ENCODE measurements around the gene ARHGEF4. TPM values are rescaled to one million over a fixed set of nuclear protein-coding genes. Genes with fewer than 3 reads are reported as not detected.
A peak's percentile ranks its signal among the peaks of the same experiment; 100 is the strongest.

ARHGEF4 gene
- polyA plus RNA-seq, 3 donors = 0.05 TPM; not detected in 2

DNA sequence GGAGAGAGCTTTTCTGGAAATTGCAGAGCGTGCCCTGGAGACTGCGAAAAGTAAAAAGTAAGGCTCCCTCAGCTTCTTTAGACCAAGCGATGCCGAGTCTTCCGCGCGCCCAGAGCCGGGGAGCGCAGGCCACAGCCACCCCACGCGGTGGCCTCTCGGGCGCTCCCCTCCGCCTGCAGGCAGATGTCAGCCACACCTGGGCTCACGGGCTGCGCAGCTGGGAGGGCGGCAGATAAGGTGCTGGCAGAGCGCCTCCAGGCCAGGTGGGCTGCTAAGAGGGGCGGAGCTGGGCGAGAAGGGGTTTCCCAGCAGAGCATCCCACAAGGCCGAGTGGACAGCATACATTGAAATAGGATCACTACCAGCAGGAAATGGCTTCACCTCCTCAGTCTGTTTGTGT is 81.7 kb downstream of the ARHGEF4 start:
- Mint-ChIP-seq H3K4me3 (no peak overlapping the region), H3K9me3 (peaks cover 0 to 2% (median 0%) of the 10 kb centered on the region in 7 donors), H3K4me1 (no peaks in the 10 kb centered on the region), H3K27me3 (ENCODE audit: low read depth in 3 of 3) (peaks cover 16 to 44% (median 19%) of the 10 kb centered on the region in 3 donors), H3K36me3 (no peaks in the 10 kb centered on the region), H3K27ac (no peak overlapping the region)
- Histone ChIP-seq H3K4me1 (ENCODE audit: control insufficient read depth in 1 of 2, insufficient read depth in 2 of 2, low read length in 2 of 2) (no peaks in the 10 kb centered on the region), H3K4me3 (replicated peaks in 1 of 3; ENCODE audit: low read depth in 2 of 3, low read length in 3 of 3) (no peak overlapping the region), H3K9ac (ENCODE audit: insufficient read depth, low read length, poor library complexity, severe bottlenecking) (no peak overlapping the region), H3K27me3 (ENCODE audit: control insufficient read depth in 2 of 2, insufficient read depth in 2 of 2, low read length in 2 of 2) (peaks cover 0 to 14% of the 10 kb centered on the region in 2 donors), H3K27ac (ENCODE audit: low read depth in 1 of 2, low read length in 2 of 2) (no peak overlapping the region), H3K36me3 (replicated peaks in 1 of 2; ENCODE audit: control insufficient read depth in 1 of 2, insufficient read depth in 2 of 2, low read length in 2 of 2) (no peaks in the 10 kb centered on the region), H3K79me2 (ENCODE audit: insufficient read depth, low read length) (no peaks in the 10 kb centered on the region), H4K20me1 (ENCODE audit: insufficient read depth, low read length) (no peaks in the 10 kb centered on the region), H2AFZ (ENCODE audit: insufficient read depth, low read depth, low read length, poor library complexity, severe bottlenecking) (no peak overlapping the region), H3K9me3 (replicated peaks in 1 of 2; ENCODE audit: control insufficient read depth in 1 of 2, insufficient read depth in 1 of 2, low read length in 2 of 2) (no peaks in the 10 kb centered on the region), H3K4me2 (replicated peaks; ENCODE audit: extremely low read depth, low read length, poor library complexity, severe bottlenecking) (no peak overlapping the region)
- no peak for DNase-seq
- intact Hi-C loops (cut with micrococcal nuclease) = loop anchor here in 1 of 2 donors (5.0 kb wide), 1 partner anchor 121 kb away; no protein-coding TSS in a partner anchor
- TF ChIP-seq, protein P1, sequence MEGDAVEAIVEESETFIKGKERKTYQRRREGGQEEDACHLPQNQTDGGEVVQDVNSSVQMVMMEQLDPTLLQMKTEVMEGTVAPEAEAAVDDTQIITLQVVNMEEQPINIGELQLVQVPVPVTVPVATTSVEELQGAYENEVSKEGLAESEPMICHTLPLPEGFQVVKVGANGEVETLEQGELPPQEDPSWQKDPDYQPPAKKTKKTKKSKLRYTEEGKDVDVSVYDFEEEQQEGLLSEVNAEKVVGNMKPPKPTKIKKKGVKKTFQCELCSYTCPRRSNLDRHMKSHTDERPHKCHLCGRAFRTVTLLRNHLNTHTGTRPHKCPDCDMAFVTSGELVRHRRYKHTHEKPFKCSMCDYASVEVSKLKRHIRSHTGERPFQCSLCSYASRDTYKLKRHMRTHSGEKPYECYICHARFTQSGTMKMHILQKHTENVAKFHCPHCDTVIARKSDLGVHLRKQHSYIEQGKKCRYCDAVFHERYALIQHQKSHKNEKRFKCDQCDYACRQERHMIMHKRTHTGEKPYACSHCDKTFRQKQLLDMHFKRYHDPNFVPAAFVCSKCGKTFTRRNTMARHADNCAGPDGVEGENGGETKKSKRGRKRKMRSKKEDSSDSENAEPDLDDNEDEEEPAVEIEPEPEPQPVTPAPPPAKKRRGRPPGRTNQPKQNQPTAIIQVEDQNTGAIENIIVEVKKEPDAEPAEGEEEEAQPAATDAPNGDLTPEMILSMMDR (IDR thresholded peaks at IDR 0.05) = no peak
- 84% methylated on average over 21 of the region's 21 CpGs for WGBS (ENCODE audit: insufficient coverage)

DNA sequence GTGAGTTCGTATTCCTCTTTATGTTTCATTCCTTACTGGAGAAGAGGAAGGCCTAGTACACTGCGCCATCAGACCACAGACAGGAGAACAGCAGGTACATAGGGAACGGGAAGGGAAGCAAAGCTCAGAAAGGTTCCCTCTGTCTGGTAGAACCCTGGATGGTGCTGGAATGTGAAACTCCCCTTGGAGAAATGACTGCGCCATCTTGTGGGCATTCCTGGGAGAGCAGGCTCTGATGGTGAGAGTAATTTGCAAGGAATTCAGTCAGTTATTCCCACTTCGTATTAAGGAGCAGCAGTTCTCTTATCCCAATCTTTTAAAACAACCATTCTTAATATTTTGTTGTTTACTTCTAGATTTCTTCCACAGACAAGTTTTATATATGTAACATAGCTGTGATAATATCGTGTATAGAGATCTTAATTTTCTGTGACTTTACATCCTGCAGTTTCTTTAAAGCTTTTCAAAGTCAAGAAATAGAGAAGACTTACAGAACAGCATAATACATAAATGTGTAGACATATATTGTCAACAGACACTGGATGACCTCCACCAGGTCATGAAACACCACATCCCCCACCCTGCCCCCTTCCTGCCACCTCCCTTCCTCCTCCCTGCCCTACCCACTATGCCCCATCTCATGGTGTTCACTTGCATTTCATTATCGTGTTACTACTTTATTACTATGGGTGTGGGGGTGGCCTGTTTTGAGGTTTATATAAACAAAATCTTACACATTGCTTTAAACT is 83.9 kb downstream of the ARHGEF4 start:
- Histone ChIP-seq H3K27ac (ENCODE audit: low read depth in 1 of 2, low read length in 2 of 2) (no peak overlapping the region), H3K9ac (ENCODE audit: insufficient read depth, low read length, poor library complexity, severe bottlenecking) (no peak overlapping the region), H3K4me1 (ENCODE audit: control insufficient read depth in 1 of 2, insufficient read depth in 2 of 2, low read length in 2 of 2) (no peaks in the 10 kb centered on the region), H3K4me2 (replicated peaks; ENCODE audit: extremely low read depth, low read length, poor library complexity, severe bottlenecking) (no peak overlapping the region), H3K4me3 (replicated peaks in 1 of 3; ENCODE audit: low read depth in 2 of 3, low read length in 3 of 3) (no peak overlapping the region), H3K27me3 (ENCODE audit: control insufficient read depth in 2 of 2, insufficient read depth in 2 of 2, low read length in 2 of 2) (peaks cover 0 to 12% of the 10 kb centered on the region in 2 donors), H3K79me2 (ENCODE audit: insufficient read depth, low read length) (no peaks in the 10 kb centered on the region), H4K20me1 (ENCODE audit: insufficient read depth, low read length) (no peaks in the 10 kb centered on the region), H3K9me3 (replicated peaks in 1 of 2; ENCODE audit: control insufficient read depth in 1 of 2, insufficient read depth in 1 of 2, low read length in 2 of 2) (no peaks in the 10 kb centered on the region), H3K36me3 (replicated peaks in 1 of 2; ENCODE audit: control insufficient read depth in 1 of 2, insufficient read depth in 2 of 2, low read length in 2 of 2) (no peaks in the 10 kb centered on the region), H2AFZ (ENCODE audit: insufficient read depth, low read depth, low read length, poor library complexity, severe bottlenecking) (peak overlapping the region; percentile 31)
- Mint-ChIP-seq H3K4me1 (no peaks in the 10 kb centered on the region), H3K36me3 (no peaks in the 10 kb centered on the region), H3K27me3 (ENCODE audit: low read depth in 3 of 3) (peaks cover 9 to 31% (median 19%) of the 10 kb centered on the region in 3 donors), H3K4me3 (no peak overlapping the region), H3K9me3 (peaks cover 0 to 2% (median 0%) of the 10 kb centered on the region in 7 donors), H3K27ac (peak overlapping the region in 1 of 7 donors; percentile 8)
- intact Hi-C loops (cut with micrococcal nuclease) = no loop called here
- DNase-seq = peak; percentile 22 to 25 (median 23)
- TF ChIP-seq, protein P1 (IDR thresholded peaks at IDR 0.05) = peak; percentile 89
- WGBS (ENCODE audit: insufficient coverage) = 43% methylated on average over 2 of the region's 7 CpGs

Data from CD14-positive monocyte (primary cell).